Activated CD4-positive, alpha-beta T cell treated with anti-CD3 and anti-CD28 coated beads, Interleukin-10, Interleukin-2, amounts not matched to agents 100 ng/mL and 50 ng/mL, durations not matched to agents 16 hours and 8 hours (primary cell): ENCODE measurements around the gene EPB41L2.
A peak's percentile ranks its signal among the peaks of the same experiment; 100 is the strongest.

Experiments
- DNase-seq: peaks from one replicate; pipeline ENCODE4 v3.0.0-alpha.2; 2020

EPB41L2 gene

DNA sequence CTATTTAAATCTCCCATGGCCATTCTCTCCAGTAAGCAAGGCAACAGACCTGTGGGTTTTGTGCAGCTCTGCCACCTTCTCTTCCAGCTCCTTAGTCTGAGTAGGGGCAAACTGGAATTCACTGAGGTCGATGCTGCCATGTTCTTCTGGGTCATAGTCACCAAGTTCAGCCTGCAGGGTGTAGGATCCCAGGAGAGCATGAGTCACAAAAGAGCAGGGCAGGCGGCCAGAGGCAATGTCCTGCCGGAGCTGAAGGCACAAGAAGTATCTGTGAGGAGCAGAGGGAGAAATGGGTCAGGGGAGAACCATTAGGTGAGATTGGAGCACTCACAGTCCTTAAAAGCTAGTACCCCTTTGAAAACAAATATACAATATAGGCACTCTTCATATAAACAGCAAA is 162.1 kb downstream of the EPB41L2 start:
- DNase-seq = no peak

DNA sequence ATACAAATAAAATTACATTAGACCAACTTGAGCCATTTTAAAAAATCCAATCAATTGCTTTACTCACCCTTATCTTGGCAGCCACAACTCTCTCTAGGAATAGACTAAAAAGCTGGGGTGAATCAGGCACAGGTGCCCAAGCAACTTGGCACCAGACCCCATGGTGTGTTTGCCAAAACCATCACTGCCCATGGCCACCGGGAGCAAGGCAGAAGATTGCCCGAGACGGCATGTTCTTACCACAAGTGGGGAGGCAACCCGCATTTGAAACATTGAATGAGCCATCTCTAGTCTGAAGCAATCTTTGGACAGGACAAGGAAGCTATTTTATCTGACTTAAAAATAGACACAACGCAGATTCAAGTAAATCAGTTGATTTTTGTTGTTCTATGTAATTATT is 166.8 kb downstream of the EPB41L2 start:
- no peak for DNase-seq

DNA sequence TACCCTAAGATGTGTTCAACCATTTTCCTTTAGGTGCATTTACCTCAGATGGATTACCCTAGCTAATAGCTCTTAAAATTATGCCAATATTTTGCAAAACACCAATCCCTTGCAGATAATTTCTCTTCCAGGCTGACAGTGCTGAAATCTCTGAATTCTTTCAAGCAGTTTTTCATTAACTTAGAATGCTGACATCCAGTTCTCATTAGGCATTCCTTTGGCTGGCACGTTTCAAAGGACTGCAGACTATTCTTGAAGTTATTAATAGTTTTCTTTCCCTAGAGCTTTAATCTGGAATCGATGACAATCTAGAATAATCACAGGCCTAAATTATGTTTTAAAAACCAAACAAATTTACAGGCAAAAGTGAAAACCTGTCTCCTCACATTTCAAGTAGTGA is 167.5 kb downstream of the EPB41L2 start:
- no peak for DNase-seq

DNA sequence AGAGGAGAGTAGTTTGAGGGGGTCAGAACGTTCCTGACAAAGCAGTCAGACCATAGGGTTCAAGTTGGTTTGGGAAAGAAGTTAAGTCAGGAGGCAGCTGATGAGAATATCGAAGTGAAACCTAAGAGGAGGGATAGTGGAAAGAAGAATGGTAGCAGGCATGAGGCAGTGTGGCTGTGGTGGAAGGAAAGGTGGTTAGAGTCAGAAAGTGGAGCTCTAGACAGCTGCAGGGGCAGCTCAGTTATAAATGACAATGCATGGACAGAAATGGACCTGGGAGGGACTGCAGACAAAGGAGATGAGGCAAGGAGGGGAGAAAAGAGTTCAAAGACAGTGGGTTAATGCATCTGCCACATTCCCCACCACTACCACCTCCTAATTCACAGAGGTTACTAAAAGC is 169.3 kb downstream of the EPB41L2 start:
- no peak for DNase-seq

DNA sequence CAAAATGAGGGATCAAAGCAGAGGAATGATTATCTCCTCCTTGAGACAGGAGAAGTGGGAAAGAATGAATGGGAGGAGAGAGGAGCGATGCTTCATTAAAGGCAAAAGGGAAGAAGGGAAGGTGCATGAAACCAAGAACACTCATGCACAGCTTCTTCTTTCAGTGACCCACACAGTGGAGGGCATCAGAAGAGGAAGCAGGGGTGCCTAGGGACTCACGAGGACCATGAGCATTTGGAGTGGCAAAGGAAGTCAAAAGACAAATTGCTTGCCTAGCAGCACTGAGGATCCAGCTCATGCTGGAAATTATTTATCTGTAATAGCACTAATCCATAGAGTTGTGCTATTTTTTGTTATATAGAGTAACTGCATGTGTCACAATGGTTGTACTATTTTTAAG is 169.8 kb downstream of the EPB41L2 start:
- DNase-seq = no peak

DNA sequence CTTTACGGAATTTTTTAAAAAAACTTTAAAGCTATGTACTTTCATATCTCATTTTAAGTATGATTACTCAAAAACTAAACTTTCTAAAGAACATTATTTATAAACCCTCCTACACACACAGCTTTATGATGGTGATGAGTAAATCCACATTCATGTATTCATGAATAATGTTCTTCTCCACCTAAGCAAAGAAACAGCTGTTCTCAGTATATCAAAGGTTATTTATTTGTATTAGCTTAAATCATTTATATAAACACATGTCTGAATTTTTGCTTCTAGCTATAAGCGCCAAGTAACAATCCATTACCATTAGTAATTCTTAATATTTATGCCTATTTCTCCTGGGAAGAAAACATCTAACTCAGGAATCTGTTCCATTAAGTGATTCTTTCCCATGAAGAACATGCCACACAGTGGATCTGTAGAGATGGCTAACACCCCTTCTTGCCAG is 172.5 kb downstream of the EPB41L2 start:
- DNase-seq = no peak

DNA sequence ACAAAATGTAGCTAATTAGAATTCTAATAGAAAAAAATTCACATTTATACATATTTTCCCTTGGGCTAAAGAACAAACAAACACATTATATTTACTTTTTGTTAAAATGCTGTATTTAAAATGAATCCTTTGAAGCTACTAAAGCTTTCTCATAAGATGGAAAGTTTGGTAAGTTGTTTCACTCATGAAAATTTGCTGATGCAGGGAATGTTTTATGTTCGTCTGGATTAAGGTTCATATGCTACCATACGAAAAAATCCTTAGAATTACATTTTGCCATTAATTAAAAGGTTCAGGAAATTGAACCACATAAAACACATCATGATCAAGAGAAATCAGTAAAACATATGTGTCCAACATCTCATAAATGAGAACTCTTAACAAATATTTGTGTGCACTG is 173.6 kb downstream of the EPB41L2 start:
- DNase-seq = no peak

DNA sequence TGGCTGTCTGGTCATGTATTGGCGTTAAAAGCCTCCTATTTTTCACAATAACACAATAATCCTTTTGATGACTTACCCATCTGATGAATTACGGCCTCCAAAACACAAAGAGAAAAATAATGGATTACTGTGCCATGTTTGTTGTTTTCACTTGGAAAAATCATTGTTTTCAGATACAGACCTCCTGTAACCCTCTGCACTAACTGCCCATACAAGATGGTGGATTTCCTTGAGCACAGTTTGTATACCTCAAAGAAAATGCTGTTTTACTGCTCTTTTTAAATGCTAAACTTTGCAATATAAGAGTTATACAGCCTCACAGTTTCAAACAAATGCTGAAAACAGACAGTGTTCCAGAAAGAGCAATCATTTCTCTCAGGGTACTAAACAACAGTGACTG is 174.8 kb downstream of the EPB41L2 start:
- no peak for DNase-seq

DNA sequence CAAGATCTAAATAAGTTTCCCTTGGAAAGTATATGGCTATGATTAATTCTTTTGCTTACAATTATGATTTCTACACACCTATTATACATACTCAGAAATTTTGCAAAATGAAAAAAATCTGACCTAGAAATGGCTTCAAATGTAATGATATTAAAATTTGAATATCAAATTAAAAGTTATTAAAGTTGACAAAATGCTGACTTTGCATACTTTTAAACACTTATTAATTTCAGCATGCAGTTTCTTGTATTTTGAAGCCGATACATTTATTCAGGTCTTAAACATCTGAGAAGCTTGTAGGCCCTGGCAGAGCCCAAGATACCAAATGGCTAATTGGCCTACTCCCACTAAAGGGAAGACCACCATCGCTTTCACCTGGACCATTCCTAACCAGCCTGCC is 176.1 kb downstream of the EPB41L2 start:
- DNase-seq = no peak

DNA sequence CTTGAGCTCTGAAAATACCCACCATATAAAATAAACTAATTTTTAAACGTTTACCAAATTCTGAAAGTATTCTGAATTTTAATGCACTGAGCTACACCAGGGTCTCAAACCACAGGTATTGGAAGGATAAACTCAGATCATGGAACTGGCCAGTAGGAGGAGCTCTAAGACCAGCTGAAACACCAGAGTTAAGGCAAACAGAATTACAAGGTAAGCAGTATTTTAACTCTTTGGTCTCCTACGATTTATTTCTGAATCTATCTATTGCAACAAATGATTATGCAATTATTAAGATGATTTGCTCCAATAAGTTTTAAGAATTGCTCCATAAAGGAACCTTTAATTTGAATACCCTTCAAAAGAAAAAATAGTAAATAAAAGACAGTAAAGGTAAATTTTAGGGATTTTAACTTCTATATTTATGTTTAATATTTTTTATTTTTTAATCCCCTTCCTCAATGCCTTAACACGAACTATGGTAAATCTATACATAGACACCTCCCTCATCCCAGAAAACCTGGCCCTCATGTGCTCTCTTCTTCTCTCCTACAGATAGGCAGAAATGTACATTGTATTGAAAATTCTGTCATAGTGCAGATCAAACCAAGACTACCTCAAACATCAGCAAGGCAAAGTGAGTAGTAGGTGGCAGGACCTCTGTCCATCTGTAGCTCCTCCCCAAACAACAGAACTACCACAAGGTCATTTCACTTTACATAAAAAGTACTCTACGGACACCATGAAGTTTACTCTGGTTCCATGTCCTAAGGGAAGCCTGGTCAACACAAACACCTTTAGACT is 177.5 kb downstream of the EPB41L2 start:
- DNase-seq = peak; percentile 76

DNA sequence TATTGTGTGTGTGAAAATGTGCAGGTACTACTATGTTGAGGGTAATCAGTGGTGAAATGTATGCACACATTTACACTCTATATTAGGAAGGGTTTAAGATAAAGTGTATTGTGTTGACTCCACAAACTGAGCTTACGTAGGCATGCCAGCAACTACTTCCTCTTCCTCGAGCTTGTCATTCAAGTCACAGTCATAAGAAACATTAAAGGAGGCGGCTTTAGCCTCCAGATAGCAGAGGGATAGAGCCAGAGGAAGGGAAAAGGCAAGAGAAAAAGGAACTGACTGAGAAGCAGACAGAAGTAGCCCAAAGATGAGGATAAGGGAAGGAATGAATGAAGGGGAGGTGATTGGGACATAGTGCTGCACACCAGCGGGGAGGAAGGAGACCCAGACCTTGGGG is 180.7 kb downstream of the EPB41L2 start:
- DNase-seq = no peak

DNA sequence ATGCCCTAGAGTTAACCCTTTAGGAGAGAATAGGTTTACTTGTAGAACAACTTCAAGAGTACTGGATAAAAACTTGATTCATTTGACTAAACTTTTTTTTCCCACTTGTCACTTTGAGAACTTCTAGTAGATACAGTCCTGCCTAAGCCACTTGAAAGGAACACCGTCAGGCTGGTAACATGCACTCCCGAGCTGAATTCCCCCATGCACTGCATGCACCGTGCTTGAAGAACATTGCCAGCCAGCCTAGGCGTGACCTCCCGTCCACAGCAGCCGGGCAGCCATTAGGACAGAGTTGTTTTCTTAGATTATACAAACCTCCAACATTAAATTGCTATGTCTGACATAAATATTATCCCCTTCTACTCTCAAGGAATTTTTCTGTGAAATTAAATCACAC is 183.2 kb downstream of the EPB41L2 start:
- no peak for DNase-seq

DNA sequence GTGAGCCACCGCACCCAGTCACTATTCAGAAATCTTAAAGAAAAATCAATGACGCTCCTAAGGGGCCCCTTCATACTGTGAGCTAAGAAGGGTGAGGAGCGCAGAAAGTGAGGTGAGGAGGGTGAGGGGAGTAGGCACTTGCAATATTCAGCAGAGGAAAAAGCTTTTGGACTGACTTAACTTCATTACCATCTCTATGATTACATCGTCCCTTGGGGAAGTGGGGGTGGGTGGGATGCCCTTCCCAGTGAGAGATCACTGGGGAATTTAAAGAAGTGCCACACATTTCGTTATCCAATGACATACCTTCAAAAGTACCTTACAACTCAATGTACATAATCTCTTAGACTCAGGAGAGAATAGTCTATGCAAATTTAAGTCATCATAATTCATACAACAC is 189.3 kb downstream of the EPB41L2 start:
- no peak for DNase-seq

DNA sequence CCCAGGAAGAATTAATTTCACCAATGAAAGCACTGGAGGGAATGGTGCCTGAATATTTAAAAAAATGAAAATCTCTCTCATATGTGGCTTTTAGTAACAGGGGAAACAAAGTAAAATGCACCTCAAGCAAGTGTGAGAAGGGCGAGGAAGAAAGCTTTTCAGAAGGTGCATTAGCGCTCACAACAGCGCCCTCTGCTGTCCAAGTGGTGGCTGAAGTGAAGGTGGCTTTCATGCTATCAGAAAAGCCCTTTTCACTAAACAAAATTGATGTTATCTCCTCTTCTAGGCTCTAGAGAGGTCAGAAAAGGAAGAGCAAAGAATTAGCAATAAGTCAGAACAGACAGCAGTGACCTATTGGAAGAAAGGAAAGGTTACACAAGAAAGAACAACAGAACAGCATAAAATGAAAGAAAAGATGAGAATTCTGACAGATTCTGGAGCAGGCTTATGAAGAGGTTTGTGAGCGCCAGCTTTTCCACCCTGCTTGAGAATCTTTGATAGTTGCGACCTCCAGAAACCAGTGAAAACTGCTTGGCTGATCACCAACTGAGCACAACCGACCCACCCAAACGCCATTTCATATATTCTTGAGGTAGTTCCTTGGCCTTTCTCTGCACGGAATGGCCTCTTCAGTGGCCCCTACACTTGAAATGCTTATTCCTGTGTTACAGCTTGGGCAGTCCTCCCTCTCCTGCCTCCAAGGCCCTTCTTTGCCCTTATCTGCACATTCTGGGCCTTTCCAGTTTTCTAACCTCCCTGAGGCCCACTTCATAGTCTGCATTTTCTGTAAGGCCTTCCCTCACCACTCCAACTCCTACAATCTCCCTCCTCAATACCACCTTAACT is 190.6 kb downstream of the EPB41L2 start:
- DNase-seq = peak; percentile 69

DNA sequence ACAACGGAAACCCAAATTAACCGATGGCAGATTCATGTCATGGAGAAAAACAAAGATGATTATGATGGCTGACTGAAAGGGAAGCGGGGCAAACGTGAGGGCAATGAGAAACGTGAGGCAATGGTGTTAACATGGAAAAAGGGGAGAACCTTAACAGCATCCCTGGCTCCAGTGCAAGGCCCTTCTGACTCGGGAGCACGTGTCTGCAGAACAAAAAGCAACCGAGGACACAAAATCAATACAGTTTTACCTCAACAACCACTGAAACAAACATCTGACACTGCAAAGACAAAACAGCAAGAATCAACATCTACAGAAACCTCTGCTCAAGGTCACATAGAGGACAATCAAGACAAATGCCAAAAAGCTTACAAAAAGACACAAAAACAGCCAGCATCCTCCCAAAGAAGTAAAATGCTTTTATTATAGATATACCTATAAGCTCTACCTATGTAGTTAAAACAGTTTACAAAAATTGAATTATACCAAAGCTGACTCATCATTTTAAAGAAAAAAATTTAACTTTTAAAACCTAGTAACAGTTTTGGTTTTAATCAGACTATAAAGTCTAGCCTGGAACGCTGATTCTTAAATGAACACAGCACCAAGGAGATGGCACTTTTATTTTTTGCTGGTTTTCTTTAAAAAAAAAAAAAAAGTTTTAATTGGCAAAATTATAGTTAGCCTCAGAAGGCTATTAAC is 192.7 kb downstream of the EPB41L2 start:
- DNase-seq = no peak

DNA sequence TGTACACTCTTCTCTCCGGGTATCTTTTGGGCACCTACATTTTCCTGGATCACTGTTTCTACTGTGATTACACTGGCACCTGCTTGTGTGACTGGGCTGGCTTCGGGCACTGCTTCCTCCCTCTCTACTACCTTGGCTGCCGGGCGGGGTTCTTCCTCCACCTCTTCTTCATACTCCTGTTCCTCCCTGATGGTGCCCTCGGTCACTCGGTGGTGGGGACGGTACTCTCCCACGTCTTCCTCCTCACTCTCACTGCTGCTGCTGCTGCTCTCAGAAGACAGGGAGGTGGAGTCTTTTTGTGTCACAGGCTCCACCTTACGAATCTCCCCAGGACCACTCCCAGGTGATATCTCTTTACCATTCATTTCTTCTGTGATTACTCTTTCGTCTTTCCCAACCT is 193.4 kb downstream of the EPB41L2 start:
- no peak for DNase-seq

DNA sequence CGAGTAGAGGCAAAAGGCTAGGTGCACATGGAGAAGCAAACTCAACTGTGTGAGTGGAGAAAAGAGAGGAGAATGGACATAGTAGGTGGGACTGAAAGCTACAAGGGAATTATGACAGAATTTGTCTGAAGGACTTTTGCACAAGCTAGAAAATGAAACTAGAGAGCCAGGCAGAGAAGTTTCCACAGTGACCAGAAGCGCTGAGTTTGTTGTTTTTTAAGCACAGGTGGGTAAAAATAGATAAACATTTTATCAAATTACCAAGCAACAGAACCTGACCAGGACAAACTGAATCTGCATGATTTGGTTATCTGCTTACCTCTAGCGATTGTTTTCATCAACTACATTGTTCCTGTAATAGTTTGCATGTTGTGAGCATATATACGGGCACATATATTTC is 197.3 kb downstream of the EPB41L2 start:
- DNase-seq = no peak

DNA sequence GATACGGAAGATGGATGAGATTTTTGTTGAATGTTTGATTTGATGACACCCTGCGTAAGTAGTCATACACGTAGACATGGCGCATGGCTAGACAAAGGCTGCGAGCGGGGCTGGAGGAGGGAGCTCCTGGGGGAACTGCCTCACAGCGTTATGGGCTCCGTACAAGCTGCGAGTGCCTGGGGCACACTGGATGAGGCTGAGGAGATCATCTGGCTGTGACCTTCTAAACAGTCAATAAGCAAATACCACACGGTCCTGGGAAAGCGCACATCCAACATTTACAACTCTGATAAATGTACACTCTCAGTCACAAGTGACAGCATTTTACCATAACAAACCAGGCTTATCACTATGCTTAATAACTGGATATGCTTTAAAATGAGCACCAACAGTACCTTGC is 198.7 kb downstream of the EPB41L2 start:
- DNase-seq = no peak

DNA sequence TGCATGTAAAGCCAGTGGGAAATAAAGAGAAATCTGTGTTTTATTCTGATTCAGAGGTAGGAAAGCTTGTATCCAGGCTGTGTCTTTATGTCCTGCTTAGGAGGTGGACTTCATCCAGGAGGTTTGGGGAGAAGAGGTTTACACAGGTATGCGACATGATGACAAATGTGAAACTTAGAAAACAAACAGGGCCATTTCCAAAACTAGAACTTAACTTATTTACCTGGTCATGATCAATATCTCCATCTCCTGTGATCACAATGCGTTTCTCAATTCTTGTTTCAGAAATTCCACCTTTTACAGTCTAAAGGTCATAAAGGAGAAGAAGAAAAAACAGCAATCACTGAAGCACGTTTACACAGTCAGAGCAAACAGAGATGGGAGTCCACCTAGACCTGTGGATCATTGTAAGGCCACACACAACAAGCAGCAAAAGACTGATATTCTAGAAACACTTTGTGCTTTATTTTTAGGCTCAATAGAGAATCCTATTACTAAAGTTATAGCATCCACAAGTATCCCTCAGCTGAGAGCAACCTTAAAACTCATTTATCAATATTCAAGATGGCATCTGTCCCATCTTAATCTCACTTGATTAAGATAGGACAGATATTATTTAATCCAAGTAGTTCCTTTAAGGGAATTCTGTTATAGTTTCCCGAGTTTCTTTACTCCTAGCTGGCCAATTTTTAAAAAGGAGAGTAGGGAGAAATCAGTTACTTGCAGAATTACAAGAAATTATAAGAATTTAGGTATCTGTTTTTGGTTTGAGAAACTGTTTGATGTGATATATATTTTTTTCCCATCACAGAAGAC is 199.4 kb downstream of the EPB41L2 start:
- DNase-seq = no peak

DNA sequence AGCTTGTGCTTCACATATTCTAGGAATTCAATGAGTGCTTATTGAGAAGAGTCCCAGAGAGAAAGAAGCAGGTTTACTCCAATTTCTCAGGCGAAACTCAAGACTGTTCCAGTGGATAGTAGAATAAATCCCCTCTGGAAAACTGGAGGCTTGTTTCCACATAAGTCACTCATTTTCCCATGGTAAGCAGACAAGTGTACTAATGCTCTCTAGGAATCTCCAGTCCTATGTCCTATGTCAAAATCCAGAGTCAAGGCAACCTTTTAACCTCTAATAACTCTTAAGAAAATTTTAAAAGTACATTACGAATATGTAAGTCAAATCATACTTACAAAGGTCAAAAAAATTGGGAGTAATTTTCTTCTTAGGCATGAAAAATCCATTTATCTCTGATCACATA is 200.7 kb downstream of the EPB41L2 start:
- DNase-seq = no peak

DNA sequence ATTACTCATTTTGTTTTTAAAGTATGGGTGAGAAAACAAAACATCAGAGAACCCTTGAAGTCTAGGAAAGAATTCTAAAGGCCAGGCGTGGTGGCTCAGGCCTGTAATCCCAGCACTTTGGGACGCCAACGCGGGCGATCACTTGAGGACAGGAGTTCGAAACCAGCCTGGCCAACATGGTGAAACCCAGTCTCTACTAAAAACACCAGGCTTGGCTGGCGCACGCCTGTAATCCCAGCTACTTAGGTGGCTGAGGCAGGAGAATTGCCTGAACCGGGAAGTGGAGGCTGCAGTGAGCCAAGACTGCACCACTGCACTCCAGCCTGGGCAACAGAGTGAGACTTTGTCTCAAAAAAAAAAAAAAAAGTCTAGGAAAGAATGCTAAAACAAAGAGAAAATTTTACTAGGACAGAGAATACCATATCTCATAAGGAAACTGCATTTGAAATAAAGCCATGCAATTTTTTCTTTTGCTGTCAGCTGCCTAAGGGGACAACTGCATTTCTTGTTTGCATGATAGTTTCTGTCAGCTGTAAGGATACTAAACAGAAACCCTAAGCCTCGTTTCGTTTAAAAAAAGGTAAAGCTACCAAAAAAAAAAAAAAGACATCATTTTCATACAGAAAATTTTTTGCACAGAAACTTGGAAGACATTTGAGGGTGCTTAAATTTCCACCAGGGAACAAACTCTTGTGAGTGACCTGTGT is 203.7 kb downstream of the EPB41L2 start:
- DNase-seq = no peak

DNA sequence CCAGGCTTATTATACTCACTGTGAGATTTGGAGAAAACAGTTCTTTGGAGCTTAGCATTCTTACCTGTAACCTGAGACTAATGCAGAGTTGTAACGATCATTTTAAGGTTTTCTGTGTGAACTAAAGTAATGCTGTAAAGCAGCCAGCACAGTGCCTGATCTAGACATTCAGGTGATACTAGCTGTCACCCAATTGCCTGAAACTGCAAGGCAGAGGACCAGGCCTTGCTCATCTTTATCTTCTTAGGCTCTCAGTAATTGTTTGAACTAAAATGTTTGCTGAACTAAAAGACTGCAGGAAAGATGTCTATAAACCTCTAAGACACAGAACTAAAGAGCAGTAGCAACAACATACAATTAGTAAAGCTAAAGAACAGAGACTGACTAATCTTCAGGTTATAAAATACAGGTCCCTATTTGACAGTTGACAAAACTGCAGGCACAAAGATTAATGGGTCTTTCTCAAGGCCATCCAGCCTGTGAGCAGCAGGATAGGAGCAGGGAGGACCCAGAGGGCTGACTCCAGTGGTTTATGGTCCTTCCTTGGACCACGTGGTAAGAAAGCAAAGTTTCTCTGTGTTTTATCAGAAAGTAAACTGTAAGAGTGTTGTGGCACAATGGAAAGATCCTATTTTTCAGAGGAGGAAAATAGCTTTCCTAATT is 204.4 kb downstream of the EPB41L2 start:
- DNase-seq = no peak
